H1 (cell line): ENCODE data around the gene ALPI. TPM values are rescaled to one million over a fixed set of nuclear protein-coding genes. Genes with fewer than 3 reads are reported as not detected.

ENCODE experiments used
- CTCF ChIA-PET: fragments of 300-600 bp; sonication (Branson Sonifier 250); formaldehyde crosslinking; loops from one replicate; lab custom pipeline; 2021; ENCODE audit not compliant: partially characterized antibody; lab: Charles Lee
- POLR2A ChIA-PET: fragments of 300-600 bp; sonication (Branson Sonifier 250); formaldehyde crosslinking; loops from one replicate; lab custom pipeline; 2021; ENCODE audit warnings: inconsistent platforms; ENCODE audit not compliant: partially characterized antibody; lab: Charles Lee
- DNase-seq, 2 experiments: peaks; one replicate each; pipeline versions ENCODE4 v3.0.0 to v3.0.0-alpha.2; 2010 to 2022; ENCODE audit warnings: low spot score in 2 of 2, low read depth in 1 of 2, mixed read lengths in 1 of 2
- FAIRE-seq: peaks from 2 replicates; lab custom pipeline; 2011; peaks lifted over from hg19 to GRCh38; lab: Jason Lieb, UNC
- H2AFZ ChIP-seq: 2 replicates; pipeline ENCODE4 v1.8.1; 2012; ENCODE audit warnings: low read length, inconsistent platforms
- H2AK5ac ChIP-seq: 2 replicates; pipeline ENCODE4 v1.6.1; 2013; ENCODE audit warnings: low read depth, low read length
- H2BK120ac ChIP-seq: replicated peaks from 2 replicates; pipeline ENCODE3; 2013; ENCODE audit warnings: low read depth, low read length, inconsistent platforms
- H2BK12ac ChIP-seq: 2 replicates; pipeline ENCODE4 v1.6.1; 2013; ENCODE audit warnings: low read depth, low read length
- H2BK15ac ChIP-seq: 2 replicates; pipeline ENCODE4 v1.6.1; 2013; ENCODE audit warnings: low read length
- H2BK20ac ChIP-seq: 2 replicates; pipeline ENCODE4 v1.6.1; 2013; ENCODE audit warnings: low read length
- H2BK5ac ChIP-seq: 2 replicates; pipeline ENCODE4 v1.6.1; 2013; ENCODE audit warnings: low read depth, low read length
- H3K14ac ChIP-seq: 2 replicates; pipeline ENCODE4 v1.6.1; 2013; ENCODE audit warnings: inconsistent platforms; ENCODE audit not compliant: insufficient read length
- H3K18ac ChIP-seq: 2 replicates; pipeline ENCODE4 v1.6.1; 2013; ENCODE audit warnings: low read length; ENCODE audit errors: extremely low read depth
- H3K23ac ChIP-seq: 2 replicates; pipeline ENCODE4 v1.6.1; 2013; ENCODE audit warnings: inconsistent platforms; ENCODE audit not compliant: insufficient read length
- H3K23me2 ChIP-seq: 2 replicates; pipeline ENCODE4 v1.6.1; 2013; ENCODE audit warnings: low read depth, low read length
- H3K27ac ChIP-seq: 2 replicates; pipeline ENCODE4 v1.6.1; 2011; ENCODE audit warnings: low read depth, low read length, inconsistent platforms
- H3K27me3 ChIP-seq, 4 experiments: replicated peaks in 1 of 4; 1 replicate in 1 of 4; 2 replicates in 3 of 4; pipeline versions ENCODE4 v1.6.1 to v1.8.1; 2011 to 2013; ENCODE audit warnings: low read length in 3 of 4, mild to moderate bottlenecking in 3 of 4, inconsistent platforms in 2 of 4, mixed read lengths in 2 of 4, moderate library complexity in 1 of 4; ENCODE audit not compliant: control insufficient read depth in 3 of 4, insufficient read depth in 3 of 4; ENCODE audit errors: extremely low read depth in 1 of 4
- H3K36me3 ChIP-seq, 4 experiments: 2 replicates each; pipeline versions ENCODE4 v1.6.1 to v1.8.1; 2011 to 2013; ENCODE audit warnings: mild to moderate bottlenecking in 4 of 4, low read length in 3 of 4, moderate library complexity in 2 of 4, control low read depth in 1 of 4, inconsistent platforms in 1 of 4; ENCODE audit not compliant: insufficient read depth in 4 of 4, control insufficient read depth in 2 of 4
- H3K4ac ChIP-seq: replicated peaks from 2 replicates; pipeline ENCODE3; 2013; ENCODE audit warnings: low read length, low read depth, mixed read lengths, inconsistent platforms; ENCODE audit not compliant: insufficient read length
- H3K4me1 ChIP-seq, 4 experiments: replicated peaks in 1 of 4; 1 replicate in 1 of 4; 2 replicates in 3 of 4; pipeline versions ENCODE4 v1.6.1 to v1.8.1; 2011 to 2013; ENCODE audit warnings: low read length in 3 of 4, inconsistent platforms in 2 of 4, mixed read lengths in 1 of 4; ENCODE audit not compliant: insufficient read depth in 4 of 4, control insufficient read depth in 3 of 4
- H3K4me2 ChIP-seq, 2 experiments: 2 replicates each; pipeline versions ENCODE4 v1.6.1 to v1.8.1; 2011 to 2013; ENCODE audit warnings: low read depth in 2 of 2, low read length in 2 of 2, control low read depth in 1 of 2, inconsistent platforms in 1 of 2, mild to moderate bottlenecking in 1 of 2; ENCODE audit not compliant: insufficient read depth in 1 of 2
- H3K4me3 ChIP-seq, 4 experiments: fragments of 200-600, 300-600 bp in 1 of 4; sonication (generic), shearing (Covaris generic), sonication (Bioruptor Twin) in 1 of 4; 2 replicates each; pipeline versions ENCODE4 v1.5.1 to v1.8.1; 2011 to 2016; ENCODE audit warnings: low read length in 4 of 4, low read depth in 3 of 4, control low read depth in 2 of 4, inconsistent platforms in 2 of 4, mild to moderate bottlenecking in 2 of 4, mixed read lengths in 1 of 4, moderate library complexity in 1 of 4; ENCODE audit not compliant: insufficient read depth in 2 of 4; ENCODE audit errors: extremely low read depth in 1 of 4
- H3K56ac ChIP-seq: replicated peaks from 2 replicates; pipeline ENCODE3; 2013; ENCODE audit warnings: low read depth, mild to moderate bottlenecking, mixed read lengths, low read length, inconsistent platforms; ENCODE audit not compliant: insufficient read length
- H3K79me1 ChIP-seq: 2 replicates; pipeline ENCODE4 v1.6.1; 2013; ENCODE audit warnings: low read depth, low read length, control low read depth
- H3K79me2 ChIP-seq, 2 experiments: 2 replicates each; pipeline versions ENCODE4 v1.6.1 to v1.8.1; 2012 to 2013; ENCODE audit warnings: low read length in 2 of 2, mild to moderate bottlenecking in 2 of 2, inconsistent platforms in 1 of 2; ENCODE audit not compliant: insufficient read depth in 2 of 2, control insufficient read depth in 1 of 2
- H3K9ac ChIP-seq, 4 experiments: replicated peaks in 1 of 4; 1 replicate in 1 of 4; 2 replicates in 3 of 4; pipeline versions ENCODE4 v1.6.1 to v1.8.1; 2011 to 2013; ENCODE audit warnings: low read depth in 3 of 4, low read length in 3 of 4, control low read depth in 2 of 4, mild to moderate bottlenecking in 2 of 4, moderate library complexity in 2 of 4, inconsistent platforms in 1 of 4; ENCODE audit errors: extremely low read depth in 1 of 4
- H3K9me3 ChIP-seq, 2 experiments: 2 replicates each; pipeline versions ENCODE4 v1.6.1 to v1.8.1; 2012 to 2013; ENCODE audit warnings: mild to moderate bottlenecking in 2 of 2, moderate library complexity in 2 of 2, control low read depth in 1 of 2, inconsistent platforms in 1 of 2, low read depth in 1 of 2, low read length in 1 of 2, mixed read lengths in 1 of 2; ENCODE audit not compliant: insufficient read depth in 2 of 2
- H4K20me1 ChIP-seq, 2 experiments: replicated peaks in 1 of 2; 2 replicates each; pipeline versions ENCODE3 to v1.8.1; 2011 to 2013; ENCODE audit warnings: inconsistent platforms in 2 of 2, low read length in 2 of 2, mild to moderate bottlenecking in 1 of 2; ENCODE audit not compliant: insufficient read depth in 2 of 2, control insufficient read depth in 1 of 2
- H4K5ac ChIP-seq: 2 replicates; pipeline ENCODE4 v1.6.1; 2013; ENCODE audit warnings: low read length, low read depth, mixed read lengths, inconsistent platforms; ENCODE audit not compliant: insufficient read length
- H4K8ac ChIP-seq: 2 replicates; pipeline ENCODE4 v1.8.0; 2013; ENCODE audit warnings: mild to moderate bottlenecking, moderate library complexity, low read length, inconsistent platforms; ENCODE audit not compliant: insufficient read depth; ENCODE audit errors: extremely low read depth
- H4K91ac ChIP-seq: replicated peaks from 2 replicates; pipeline ENCODE3; 2013; ENCODE audit warnings: low read length, mixed read lengths, inconsistent platforms; ENCODE audit not compliant: insufficient read length
- NRF1 ChIP-seq: IDR thresholded peaks from 2 replicates; pipeline ENCODE4 v1.6.1; 2011; ENCODE audit warnings: mild to moderate bottlenecking, low read depth, low read length, improper control_type of control experiment
- RBBP5 ChIP-seq: IDR thresholded peaks from 2 replicates; pipeline ENCODE4 v1.7.1; 2012; ENCODE audit warnings: low read depth, mild to moderate bottlenecking, inconsistent platforms, low read length, moderate library complexity, borderline replicate concordance
- WGBS, 2 experiments: shearing (Covaris generic) in 1 of 2; methylation state at CpG; one replicate each; pipeline versions ENCODE4 v1.1.6 to v1.1.7; 2013 to 2015; ENCODE audit warnings: low lambda C conversion rate in 2 of 2, mixed read lengths in 2 of 2, inconsistent platforms in 1 of 2, low coverage in 1 of 2, missing lambda C conversion rate in 1 of 2; ENCODE audit not compliant: insufficient replicate concordance in 2 of 2, insufficient coverage in 1 of 2, insufficient read length in 1 of 2; ENCODE audit errors: extremely low coverage in 1 of 2, missing lambda C conversion rate in 1 of 2; 5-methylcytosine and 5-hydroxymethylcytosine counted together
- polyA plus RNA-seq, 7 experiments: library from polyadenylated mRNA; depleted of rRNA in 3 of 7; stranded (reverse) in 5 of 7; unstranded in 2 of 7; fragments of >200 nt in 5 of 7; fragments of 200-250 nt in 2 of 7; gene quantifications; 1 replicate in 5 of 7; 2 replicates in 1 of 7; 4 replicates in 1 of 7; pipeline versions ENCODE4 v1.2.1 to v1.2.3, GENCODE V29; 2011 to 2013; ENCODE audit warnings: missing spikeins in 2 of 7, mixed read lengths in 2 of 7
- total RNA-seq: library from RNA; stranded (reverse); fragmentation: NEBNext Ultra II Directional; extraction: Animal tissue kit (Norgen Biotek cat#: 25700); gene quantifications from 2 replicates; pipeline ENCODE4 v1.2.1, GENCODE V29; 2021

ALPI gene
- total and polyA plus RNA-seq, 2 of the 8 experiments (the other 6 are each of a cell fraction or from before 2014, with no cell fraction given): not detected

DNA sequence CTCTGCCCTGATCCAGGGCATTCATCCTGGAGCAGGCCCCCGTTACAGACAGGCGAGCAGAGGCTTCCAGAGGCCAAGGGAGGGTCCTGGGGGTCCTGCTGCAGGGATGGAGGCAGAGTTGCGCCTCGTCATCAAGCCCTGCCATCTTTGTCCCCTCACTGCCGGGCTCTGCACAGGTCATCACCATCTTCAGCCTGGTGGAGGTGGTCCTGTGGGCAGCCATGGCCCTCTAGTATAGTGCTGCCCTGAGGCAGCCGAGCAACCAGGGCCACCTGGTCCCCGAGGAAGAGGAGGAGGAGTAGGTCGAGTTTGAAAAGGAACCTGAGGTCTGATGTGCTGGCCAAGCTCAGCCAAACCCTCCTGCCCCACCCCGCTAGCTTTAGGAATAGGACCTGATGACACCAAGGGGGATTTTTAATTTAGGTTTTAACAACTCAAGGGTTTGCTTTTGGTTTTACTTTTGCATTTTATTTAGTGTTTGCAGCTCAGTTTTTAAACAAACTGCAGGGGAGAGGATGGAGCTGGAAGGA, 8.8 kb upstream of the ALPI start:
- Histone ChIP-seq H4K8ac (no peak overlapping the region), H3K79me1 (no peaks in the 10 kb centered on the region), H2BK15ac (no peak overlapping the region), H4K5ac (no peak overlapping the region), H3K56ac (no peak overlapping the region), H2BK5ac (no peak overlapping the region), H3K27me3 (no peaks in the 10 kb centered on the region; a peak in 1 of 7 replicates), H3K4ac (no peak overlapping the region), H3K36me3 (no peaks in the 10 kb centered on the region), H4K20me1 (no peaks in the 10 kb centered on the region), H3K9ac (no peak overlapping the region), H2AFZ (no peak overlapping the region), H3K14ac (no peak overlapping the region), H3K23me2 (no peaks in the 10 kb centered on the region), H3K9me3 (no peaks in the 10 kb centered on the region), H2BK12ac (no peak overlapping the region), H2BK20ac (no peak overlapping the region), H2BK120ac (no peak overlapping the region), H3K18ac (no peak overlapping the region), H3K4me1 (peaks cover 0 to 12% (median 2%) of the 10 kb centered on the region in 4 experiments; a peak in 5 of 7 replicates), H4K91ac (no peak overlapping the region), H3K4me3 (no peak overlapping the region), H3K23ac (no peak overlapping the region), H3K27ac (no peak overlapping the region), H3K4me2 (no peak overlapping the region), H3K79me2 (no peaks in the 10 kb centered on the region), H2AK5ac (no peak overlapping the region)
- ChIA-PET POLR2A (interaction anchor here (1.2 kb wide), 1 partner anchor 77 kb away, joined by 3 read pairs; no protein-coding TSS in a partner anchor), CTCF (interaction anchor here (0.6 to 3.6 kb wide), 42 partner anchors 9 to 562 kb away, joined by 3 to 108 read pairs (median 4); partner anchors contain the start of genes ALPI, CHRND, CHRNG and PRSS56)
- FAIRE-seq (no peak), DNase-seq (no peak)
- WGBS, 2 experiments: 90% methylated on average over 9 of the region's 9 CpGs; no CpG with 5 or more reads in 1 of the 2 experiments
- TF ChIP-seq NRF1 (no peak), RBBP5 (no peak)
